Measurements from ENCODE around the gene NUBP2.

The NUBP2 gene

DNA sequence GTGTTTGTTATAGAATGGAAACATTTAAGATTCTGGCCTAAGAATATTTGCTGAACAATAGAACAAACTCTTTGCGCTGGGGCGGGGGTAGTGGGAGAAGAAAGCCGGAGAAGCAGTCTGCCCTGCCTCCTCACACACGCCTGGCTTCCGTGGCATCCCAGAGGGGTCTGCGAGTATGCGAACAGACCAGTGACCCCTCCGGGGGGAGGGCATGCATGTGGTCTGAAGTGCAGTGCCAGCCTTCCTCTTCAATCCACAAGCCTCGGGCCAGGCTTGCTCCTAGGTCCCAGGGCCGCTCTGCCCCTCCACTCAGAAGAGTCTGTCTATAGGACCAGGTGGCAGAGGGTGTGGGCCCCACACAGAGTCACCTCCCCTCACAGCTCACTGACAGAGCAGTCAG lies 24.9 kb downstream of the NUBP2 start:
- no peak for DNase-seq

GRCh38 chr16:1808691-1809090 lies 25.9 kb downstream of the NUBP2 start:
- DNase-seq, result no peak

GRCh38 chr16:1809281-1809801 lies 26.6 kb downstream of the NUBP2 start:
- DNase-seq, result no peak

- no peak for DNase-seq
These were observed 27.3 kb downstream of the NUBP2 start for GRCh38 chr16:1810106-1810505.

GRCh38 chr16:1810536-1810935 lies 27.8 kb downstream of the NUBP2 start:
- no peak for DNase-seq

GRCh38 chr16:1812732-1813163 lies 30.0 kb downstream of the NUBP2 start:
- peak; percentile 22 for DNase-seq

DNA sequence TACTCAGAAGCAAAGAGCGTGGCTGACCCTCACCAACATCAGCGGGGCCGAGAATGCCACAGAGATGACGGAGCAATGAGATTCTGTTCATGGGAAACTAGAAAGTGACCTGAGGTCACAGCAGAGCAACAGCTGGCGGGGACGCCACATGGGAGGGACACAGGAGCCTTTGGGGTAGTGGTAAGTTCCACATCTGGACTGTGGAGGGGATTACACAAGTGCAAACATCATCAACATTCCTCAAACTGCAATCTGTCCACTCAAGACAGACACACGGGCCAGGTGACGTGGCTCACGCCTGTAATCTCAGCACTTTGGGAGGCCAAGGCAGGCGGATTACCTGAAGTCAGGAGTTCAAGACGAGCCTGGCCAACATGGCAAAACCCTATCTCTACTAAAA lies 32.7 kb downstream of the NUBP2 start:
- no peak for DNase-seq

GRCh38 chr16:1816396-1817275 lies 33.9 kb downstream of the NUBP2 start:
- DNase-seq, result no peak

GRCh38 chr16:1817276-1817589 lies 34.5 kb downstream of the NUBP2 start:
- DNase-seq, result no peak

GRCh38 chr16:1817716-1818115 lies 35.0 kb downstream of the NUBP2 start:
- DNase-seq, result no peak

DNA sequence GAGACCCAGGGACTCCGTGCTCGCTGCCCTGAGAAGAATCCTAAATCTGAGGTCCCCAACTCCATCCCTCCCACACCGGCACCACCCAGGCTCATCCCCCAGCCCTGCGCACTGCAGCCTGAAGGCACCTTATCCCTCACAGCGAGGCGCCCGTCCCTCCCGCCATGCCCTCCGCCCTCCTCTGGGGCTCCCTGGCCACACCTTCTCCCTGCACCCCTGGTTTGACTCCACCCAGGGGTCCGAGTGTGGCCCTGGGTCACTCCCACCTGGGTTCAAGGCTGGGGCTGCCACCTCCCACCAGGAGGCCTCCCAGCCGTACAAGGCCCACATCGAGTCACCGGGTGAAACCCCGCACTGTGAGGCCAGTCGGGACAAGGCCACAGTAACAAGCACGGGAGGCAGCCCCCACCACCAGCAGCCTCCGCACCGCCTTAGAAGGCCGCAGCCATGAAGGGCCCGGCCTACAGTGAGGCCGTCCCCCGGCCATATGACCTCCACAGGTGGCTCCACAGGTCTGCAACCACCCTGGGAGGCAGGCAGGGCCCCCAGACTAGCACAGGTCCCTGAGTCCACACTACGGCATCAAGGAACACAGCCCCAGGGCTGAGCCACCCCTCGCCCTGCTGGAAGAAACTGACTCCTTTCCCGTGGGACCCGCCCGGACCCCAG lies 35.6 kb downstream of the NUBP2 start:
- no peak for DNase-seq

DNA sequence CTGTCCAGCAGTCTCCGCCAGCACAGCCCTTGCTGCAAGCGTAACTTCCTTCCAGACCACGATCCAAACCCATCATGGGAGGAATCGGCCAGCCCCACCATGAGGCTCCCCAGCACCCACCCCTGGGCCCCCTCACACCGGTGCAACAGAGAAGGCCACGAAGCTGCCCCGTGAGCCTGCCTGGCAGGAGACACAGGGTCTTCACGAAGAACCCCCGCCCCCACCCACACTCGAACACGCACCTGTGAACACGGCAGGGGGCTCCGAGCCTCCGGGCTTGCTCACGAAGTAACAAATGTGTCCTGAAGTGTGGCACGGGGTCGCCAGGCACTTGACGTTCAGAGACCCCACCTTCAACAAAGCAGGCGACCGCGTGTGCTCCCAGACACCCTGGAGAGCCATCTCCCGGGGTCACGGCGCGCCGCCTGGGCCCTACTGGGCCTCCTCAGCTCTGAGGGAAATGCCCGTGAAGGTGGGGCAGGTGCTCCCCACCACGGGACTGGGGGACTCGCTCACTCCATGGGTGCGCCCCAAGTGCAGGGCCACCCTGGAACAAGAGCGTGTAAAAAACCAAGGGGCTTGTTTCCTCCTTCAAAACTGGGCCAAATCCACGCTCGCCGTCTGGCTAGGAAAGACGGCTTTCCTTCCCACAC lies 36.2 kb downstream of the NUBP2 start:
- DNase-seq, result no peak

GRCh38 chr16:1819611-1820010 lies 36.9 kb downstream of the NUBP2 start:
- no peak for DNase-seq

GRCh38 chr16:1820096-1820945 lies 37.6 kb downstream of the NUBP2 start:
- DNase-seq, result no peak

GRCh38 chr16:1820946-1821290 lies 38.2 kb downstream of the NUBP2 start:
- no peak for DNase-seq

GRCh38 chr16:1821861-1822611 lies 39.3 kb downstream of the NUBP2 start:
- DNase-seq, result no peak

- DNase-seq, result no peak
These were observed 40.0 kb downstream of the NUBP2 start for GRCh38 chr16:1822801-1823200.

- DNase-seq, result no peak
These were observed 41.1 kb downstream of the NUBP2 start for GRCh38 chr16:1823821-1824220.

GRCh38 chr16:1825381-1825863 lies 42.7 kb downstream of the NUBP2 start:
- DNase-seq, result no peak

DNA sequence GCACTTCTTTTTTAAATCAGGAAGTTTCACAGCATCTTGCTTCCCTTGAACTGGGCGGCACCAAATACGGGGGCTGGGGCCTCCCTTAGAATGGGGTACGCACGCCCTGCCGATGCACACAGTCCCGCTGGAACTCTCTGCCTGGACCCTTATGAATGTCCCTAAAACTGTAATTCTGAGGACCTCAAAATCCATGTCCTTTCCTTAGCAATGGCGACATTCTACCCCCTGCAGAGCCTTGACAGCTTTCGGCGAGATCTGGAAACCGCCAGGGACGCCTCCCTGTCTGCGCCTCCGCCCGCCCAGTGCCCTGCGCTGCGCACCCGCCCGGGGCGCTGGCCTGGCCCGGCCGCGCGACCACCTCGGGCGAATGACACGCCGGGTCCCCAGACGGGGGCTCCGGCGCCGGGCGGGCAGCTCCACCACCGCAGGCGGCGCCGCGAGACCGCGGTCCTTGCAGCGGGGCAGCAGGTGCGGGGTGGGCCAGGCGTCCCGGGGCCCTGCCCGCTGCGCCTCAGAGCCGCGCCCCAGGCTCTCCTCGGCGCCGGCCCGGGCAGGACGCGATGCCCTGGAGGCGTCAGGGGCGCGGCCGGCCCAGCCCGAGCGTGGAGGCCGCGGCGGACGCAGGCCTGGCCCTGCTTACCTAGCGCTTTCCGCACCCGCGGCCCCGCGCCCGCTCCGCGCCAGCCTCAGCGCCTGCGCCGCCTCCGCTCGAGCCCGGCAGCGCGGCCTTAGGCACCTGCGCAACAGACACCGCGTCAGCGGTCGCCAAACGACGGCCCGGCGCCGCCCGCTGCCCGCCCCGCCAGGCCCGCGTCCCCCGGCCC lies 43.3 kb downstream of the NUBP2 start:
- peak; percentile 27 for DNase-seq

Measured in right kidney (tissue), 1 donor.